ENCODE measurements around the gene JSRP1. TPM values are rescaled to one million over a fixed set of nuclear protein-coding genes. Genes with fewer than 3 reads are reported as not detected.
A peak's percentile ranks its signal among the peaks of the same experiment; 100 is the strongest.

The JSRP1 gene
- total and polyA plus RNA-seq, 10 of the 15 experiments (the other 5 are each of a cell fraction or from before 2014, with no cell fraction given), result 0.41 to 0.91 (median 0.49) TPM; not detected in 7

- H4K20me1 ChIP-seq (ENCODE audit: control insufficient read depth, insufficient read depth), result no peaks in the 10 kb centered on the region; the same call in 1 of the 2 replicates
- DNase-seq (ENCODE audit: low read depth, low spot score) (no peak), FAIRE-seq (no peak), ATAC-seq (peak; percentile 27)
- no peaks in the 10 kb centered on the region; the same call in 1 of the 2 replicates for H3K79me2 ChIP-seq (ENCODE audit: control insufficient read depth, insufficient read depth, low read length)
- peak overlapping the region; percentile 72 for H2AFZ ChIP-seq (ENCODE audit: control insufficient read depth, low read depth, low read length)
- peak overlapping the region; percentile 65; the same call in 1 of the 2 replicates for H3K9ac ChIP-seq (ENCODE audit: control insufficient read depth, insufficient read depth, low read length)
- H3K4me2 ChIP-seq (ENCODE audit: control insufficient read depth, insufficient read depth), result peak overlapping the region; percentile 98
- BruUV-seq (replicated peaks), result no TSS peak
- RAD21 ChIA-PET (ENCODE audit: unreplicated experiment), result no interaction called here
- in situ Hi-C loops (cut with MboI) (no loop called here), intact Hi-C loops (cut with micrococcal nuclease; ENCODE audit: unreplicated experiment) (no loop called here)
- H3K27me3 ChIP-seq (replicated peaks in 1 of 2; ENCODE audit: control insufficient read depth in 2 of 2, insufficient read depth in 2 of 2, low read length in 1 of 2), result no peaks in the 10 kb centered on the region
- H3K4me1 ChIP-seq (ENCODE audit: control insufficient read depth, insufficient read depth, low read length), result peaks cover 30% of the 10 kb centered on the region
- H3K27ac ChIP-seq (ENCODE audit: control insufficient read depth, insufficient read depth), result peak overlapping the region; percentile 48; the same call in 1 of the 2 replicates
- SMC1A ChIA-PET (ENCODE audit: uncharacterized antibody, unreplicated experiment), result no interaction called here
- peak overlapping the region; percentile 65 for H3K4me3 ChIP-seq
- WGBS (ENCODE audit: insufficient coverage, insufficient replicate concordance, low lambda C conversion rate, missing lambda C conversion rate), result 2% methylated on average over 81 of the region's 82 CpGs
- CTCF ChIA-PET, result no interaction called here
- H3K9me3 ChIP-seq (replicated peaks; ENCODE audit: control insufficient read depth, insufficient read depth, low read length), result no peaks in the 10 kb centered on the region
- POLR2A ChIA-PET, result interaction anchor here (0.6 kb wide), 1 partner anchor 176 kb away, joined by 3 read pairs; no protein-coding TSS in a partner anchor
- no peaks in the 10 kb centered on the region for H3K36me3 ChIP-seq (ENCODE audit: control insufficient read depth in 2 of 2, insufficient read depth in 2 of 2, low read length in 1 of 2)
- TF ChIP-seq MXI1 (IDR thresholded peaks at IDR 0.05; ENCODE audit: low read depth, low read length), result 0 out of 2 replicates have a peak, but pooled peaks have one; percentile 6
- no peak for TF ChIP-seq BCL11A (IDR thresholded peaks at IDR 0.05; ENCODE audit: low read depth, low read length)
- TF ChIP-seq ATF2 (IDR thresholded peaks at IDR 0.05; ENCODE audit: low read length), result no peak
- 0 out of 2 replicates have a peak, but pooled peaks have one; percentile 10 for TF ChIP-seq PKNOX1 (IDR thresholded peaks at IDR 0.05)
- TF ChIP-seq E2F4 (IDR thresholded peaks at IDR 0.05; ENCODE audit: low read depth, low read length), result no peak
- no peak for TF ChIP-seq RAD51 (IDR thresholded peaks at IDR 0.05)
- TF ChIP-seq TAF1 (IDR thresholded peaks at IDR 0.05; ENCODE audit: borderline replicate concordance, low read depth, low read length), result no peak
- no peak for TF ChIP-seq PAX8 (IDR thresholded peaks at IDR 0.05)
- no peak for TF ChIP-seq MYC (IDR thresholded peaks at IDR 0.05; ENCODE audit: insufficient read depth, insufficient read length, insufficient replicate concordance, low read length, severe bottlenecking)
- TF ChIP-seq MEF2A (IDR thresholded peaks at IDR 0.05; ENCODE audit: insufficient read depth, low read depth, low read length), result no peak
- TF ChIP-seq MEF2B (IDR thresholded peaks at IDR 0.05; ENCODE audit: partially characterized antibody, poor library complexity, severe bottlenecking), result no peak
- TF ChIP-seq POLR2A (IDR thresholded peaks at IDR 0.05; ENCODE audit: low read depth, low read length), result peak; percentile 73
- peak; percentile 15 for TF ChIP-seq RELA (IDR thresholded peaks at IDR 0.05; ENCODE audit: borderline replicate concordance, partially characterized antibody)
- peak; percentile 49 for TF ChIP-seq SUZ12 (IDR thresholded peaks at IDR 0.05; ENCODE audit: unreplicated experiment)
- no peak for TF ChIP-seq CHD2 (IDR thresholded peaks at IDR 0.05; ENCODE audit: borderline replicate concordance, low read depth, low read length)
- peak; percentile 2; the same call in 1 of the 2 replicates for TF ChIP-seq TCF12 (IDR thresholded peaks at IDR 0.05; ENCODE audit: low read depth, low read length)
- TF ChIP-seq BACH1 (IDR thresholded peaks at IDR 0.05; ENCODE audit: borderline replicate concordance), result peak; percentile 34; the same call in 1 of the 2 replicates
- TF ChIP-seq NKRF (conservative IDR thresholded peaks at IDR 0.05), result no peak; the same call in 1 of the 2 replicates
- peak; percentile 95 for TF ChIP-seq HDAC6 (IDR thresholded peaks at IDR 0.05; ENCODE audit: unreplicated experiment)
Measured at GRCh38 chr19:2290441-2291184, 34.4 kb upstream of the JSRP1 start.

Measured in GM12878 (cell line).